Esophagus muscularis mucosa (tissue), 4 donors: Measurements from ENCODE around the gene HBA2. TPM values are rescaled to one million over a fixed set of nuclear protein-coding genes. Genes with fewer than 3 reads are reported as not detected.
A peak's percentile ranks its signal among the peaks of the same experiment; 100 is the strongest.

Experiments
- DNase-seq: peaks from one replicate; pipeline ENCODE4 v3.0.0-alpha.2; 2017; ENCODE audit errors: extremely low spot score
- H3K27ac ChIP-seq, 4 donors: fragments of 200-600 bp; sonication (generic); replicated peaks in 1 of 4; 1 replicate in 3 of 4; 2 replicates in 1 of 4; pipeline ENCODE4 v1.5.1; 2016 to 2019; ENCODE audit warnings: mild to moderate bottlenecking in 1 of 4
- H3K27me3 ChIP-seq, 4 donors: fragments of 200-600 bp; sonication (generic); one replicate each; pipeline versions ENCODE4 v1.5.1 to v1.6.0; 2016 to 2019
- H3K36me3 ChIP-seq, 4 donors: fragments of 200-600 bp; sonication (generic); one replicate each; pipeline ENCODE4 v1.5.1; 2016 to 2019
- H3K4me1 ChIP-seq, 4 donors: fragments of 200-600 bp; sonication (generic); one replicate each; pipeline ENCODE4 v1.5.1; 2016 to 2019
- H3K4me3 ChIP-seq, 4 donors: fragments of 200-600 bp; sonication (generic); 1 replicate in 2 of 4; 2 replicates in 2 of 4; pipeline ENCODE4 v1.5.1; 2016 to 2019; ENCODE audit warnings: mild to moderate bottlenecking in 4 of 4, moderate library complexity in 1 of 4
- H3K9me3 ChIP-seq, 4 donors: fragments of 200-600 bp; sonication (generic); 1 replicate in 3 of 4; 2 replicates in 1 of 4; pipeline ENCODE4 v1.5.1; 2016 to 2019
- EP300 ChIP-seq: sonication (generic); formaldehyde crosslinking; IDR thresholded peaks from one replicate; pipeline ENCODE4 v1.6.1; 2017; ENCODE audit warnings: antibody characterized with exemption
- POLR2A ChIP-seq: fragments of 450-650 bp; IDR thresholded peaks from one replicate; pipeline ENCODE4 v1.6.1; 2017; ENCODE audit warnings: antibody characterized with exemption, moderate library complexity, mild to moderate bottlenecking, low read depth
- POLR2AphosphoS5 ChIP-seq, 2 donors: sonication (generic); formaldehyde crosslinking; IDR thresholded peaks; one replicate each; pipeline ENCODE4 v1.6.1; 2017; ENCODE audit warnings: antibody characterized with exemption in 2 of 2
- WGBS: methylation state at CpG from one replicate; pipeline ENCODE4 v1.1.5; 2018; 5-methylcytosine and 5-hydroxymethylcytosine counted together
- intact Hi-C: fragments of 100-400 bp; cut with DNase I; formaldehyde crosslinking; loops from one replicate; pipeline ENCODE4 v1.15.1; 2023
- total RNA-seq, 4 donors: library from RNA; depleted of rRNA; stranded (reverse); fragments of >200 nt; gene quantifications; one replicate each; pipeline versions ENCODE4 v1.1.0 to v1.2.1, GENCODE V29; 2016
- TF ChIP-seq, protein P1 (sequence below), 3 experiments: fragments of 200-600 bp in 2 of 3; fragments of 450-650 bp in 1 of 3; sonication (generic) in 2 of 3; IDR thresholded peaks; one replicate each; pipeline ENCODE4 v1.5.1; 2017 to 2019; ENCODE audit warnings: antibody characterized with exemption in 3 of 3, mild to moderate bottlenecking in 2 of 3, moderate library complexity in 1 of 3

The HBA2 gene
- total RNA-seq, 4 donors from 2014 or later, result 1.7 to 1,686 (median 156) TPM

DNA sequence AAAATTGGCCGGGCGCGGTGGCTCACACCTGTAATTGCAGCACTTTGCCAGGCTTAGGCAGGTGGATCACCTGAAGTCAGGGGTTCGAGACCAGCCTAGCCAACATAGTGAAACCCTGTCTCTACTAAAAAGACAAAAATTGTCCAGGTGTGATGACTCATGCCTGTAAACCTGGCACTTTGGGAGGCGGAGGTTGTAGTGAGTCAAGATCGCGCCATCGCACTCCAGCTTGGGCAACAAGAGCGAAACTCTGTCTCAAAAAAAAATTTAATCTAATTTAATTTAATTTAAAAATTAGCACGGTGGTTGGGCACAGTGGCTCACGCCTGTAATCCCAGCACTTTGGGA lies 6.0 kb downstream of the HBA2 start:
- Histone ChIP-seq H3K4me3 (no peak overlapping the region), H3K36me3 (no peaks in the 10 kb centered on the region), H3K27me3 (peaks cover 4 to 70% (median 47%) of the 10 kb centered on the region in 4 donors), H3K4me1 (peaks cover 19 to 31% (median 31%) of the 10 kb centered on the region in 4 donors), H3K9me3 (no peaks in the 10 kb centered on the region), H3K27ac (no peak overlapping the region)
- no peak for TF ChIP-seq POLR2AphosphoS5 (IDR thresholded peaks at IDR 0.05)
- TF ChIP-seq, protein P1, sequence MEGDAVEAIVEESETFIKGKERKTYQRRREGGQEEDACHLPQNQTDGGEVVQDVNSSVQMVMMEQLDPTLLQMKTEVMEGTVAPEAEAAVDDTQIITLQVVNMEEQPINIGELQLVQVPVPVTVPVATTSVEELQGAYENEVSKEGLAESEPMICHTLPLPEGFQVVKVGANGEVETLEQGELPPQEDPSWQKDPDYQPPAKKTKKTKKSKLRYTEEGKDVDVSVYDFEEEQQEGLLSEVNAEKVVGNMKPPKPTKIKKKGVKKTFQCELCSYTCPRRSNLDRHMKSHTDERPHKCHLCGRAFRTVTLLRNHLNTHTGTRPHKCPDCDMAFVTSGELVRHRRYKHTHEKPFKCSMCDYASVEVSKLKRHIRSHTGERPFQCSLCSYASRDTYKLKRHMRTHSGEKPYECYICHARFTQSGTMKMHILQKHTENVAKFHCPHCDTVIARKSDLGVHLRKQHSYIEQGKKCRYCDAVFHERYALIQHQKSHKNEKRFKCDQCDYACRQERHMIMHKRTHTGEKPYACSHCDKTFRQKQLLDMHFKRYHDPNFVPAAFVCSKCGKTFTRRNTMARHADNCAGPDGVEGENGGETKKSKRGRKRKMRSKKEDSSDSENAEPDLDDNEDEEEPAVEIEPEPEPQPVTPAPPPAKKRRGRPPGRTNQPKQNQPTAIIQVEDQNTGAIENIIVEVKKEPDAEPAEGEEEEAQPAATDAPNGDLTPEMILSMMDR (IDR thresholded peaks at IDR 0.05), result no peak
- TF ChIP-seq POLR2A, result no peak
- intact Hi-C loops, result no loop called here
- no peak for DNase-seq
- 93% methylated on average over 11 of the region's 11 CpGs for WGBS

DNA sequence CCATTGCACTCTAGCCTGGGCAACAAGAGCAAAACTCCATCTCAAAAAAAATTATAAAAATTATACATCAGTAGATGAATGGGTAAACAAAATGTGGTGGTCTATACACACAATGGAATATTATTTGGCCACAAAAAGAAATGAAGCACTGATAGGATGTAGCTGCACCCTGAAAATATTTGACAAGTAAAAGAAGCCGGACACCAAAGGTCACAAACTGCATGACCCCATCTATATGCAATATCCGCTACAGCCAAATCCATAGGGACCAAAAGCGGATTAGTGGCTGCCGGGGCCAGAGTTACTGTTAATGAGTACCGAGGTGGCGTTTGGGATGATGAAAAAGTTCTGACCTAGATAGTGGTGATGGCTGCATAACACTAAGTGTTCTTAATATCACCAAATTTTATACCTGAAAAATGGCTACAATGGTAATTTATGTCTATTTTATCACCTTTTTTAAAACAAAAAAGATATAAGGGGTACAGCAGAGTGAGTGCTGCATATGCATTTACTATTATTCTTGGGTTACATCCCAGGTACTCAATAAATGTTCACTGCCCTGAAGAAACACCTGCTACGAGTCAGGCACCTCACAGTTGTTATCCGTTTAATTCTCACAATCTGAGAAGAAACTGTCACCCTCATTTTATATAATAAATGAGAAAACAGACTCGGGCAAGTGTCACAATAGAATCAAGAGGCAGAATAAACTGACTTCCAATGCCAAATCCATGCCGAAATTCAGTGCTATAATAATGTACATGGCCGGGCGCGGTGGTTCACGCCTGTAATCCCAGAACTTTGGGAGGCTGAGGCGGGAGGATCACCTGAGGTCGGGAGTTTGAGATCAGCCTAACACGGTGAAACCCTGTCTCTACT lies 6.8 kb downstream of the HBA2 start:
- intact Hi-C loops, result loop anchor here (2.0 kb wide), 1 partner anchor 73 kb away; no protein-coding TSS in a partner anchor
- peaks cover 4 to 63% (median 47%) of the 10 kb centered on the region in 4 donors for H3K27me3 ChIP-seq
- 82% methylated on average over 17 of the region's 17 CpGs for WGBS

DNA sequence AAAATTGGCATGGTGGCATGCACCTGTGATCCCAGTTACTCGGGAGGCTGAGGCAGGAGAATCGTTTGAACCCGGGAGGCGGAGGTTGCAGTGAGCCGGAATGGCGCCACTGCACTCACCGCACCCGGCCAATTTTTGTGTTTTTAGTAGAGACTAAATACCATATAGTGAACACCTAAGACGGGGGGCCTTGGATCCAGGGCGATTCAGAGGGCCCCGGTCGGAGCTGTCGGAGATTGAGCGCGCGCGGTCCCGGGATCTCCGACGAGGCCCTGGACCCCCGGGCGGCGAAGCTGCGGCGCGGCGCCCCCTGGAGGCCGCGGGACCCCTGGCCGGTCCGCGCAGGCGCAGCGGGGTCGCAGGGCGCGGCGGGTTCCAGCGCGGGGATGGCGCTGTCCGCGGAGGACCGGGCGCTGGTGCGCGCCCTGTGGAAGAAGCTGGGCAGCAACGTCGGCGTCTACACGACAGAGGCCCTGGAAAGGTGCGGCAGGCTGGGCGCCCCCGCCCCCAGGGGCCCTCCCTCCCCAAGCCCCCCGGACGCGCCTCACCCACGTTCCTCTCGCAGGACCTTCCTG lies 7.5 kb downstream of the HBA2 start, which contains the start of gene HBQ1:
Gene HBQ1 (plus strand): TSS at position 359 of the 575 bp plus-strand sequence. CDS start 28 bp downstream, at position 387.
- peaks cover 4 to 55% (median 44%) of the 10 kb centered on the region in 4 donors for H3K27me3 ChIP-seq
- DNase-seq, result no peak
- no peaks in the 10 kb centered on the region for H3K36me3 ChIP-seq
- no peak within 1 kb of the TSS for H3K27ac ChIP-seq
- H3K4me3 ChIP-seq, result peak within 1 kb of the TSS; percentile 27 to 50 (median 36)
- H3K9me3 ChIP-seq, result no peaks in the 10 kb centered on the region
- 14% methylated on average over 19 of the region's 59 CpGs for WGBS
- no peak for TF ChIP-seq POLR2A
- TF ChIP-seq, protein P1 (IDR thresholded peaks at IDR 0.05), result peak; percentile 9 to 27 (median 13)
- intact Hi-C loops, result loop anchor here (2.0 kb wide), 1 partner anchor 73 kb away; no protein-coding TSS in a partner anchor
- H3K4me1 ChIP-seq, result peaks cover 19 to 31% (median 31%) of the 10 kb centered on the region in 4 donors

More for the DNA sequence above, 6.8 kb downstream of the HBA2 start:
- peaks cover 19 to 31% (median 31%) of the 10 kb centered on the region in 4 donors for H3K4me1 ChIP-seq
- H3K4me3 ChIP-seq, result no peak overlapping the region
- DNase-seq, result no peak
- no peak for TF ChIP-seq POLR2A
- no peaks in the 10 kb centered on the region for H3K36me3 ChIP-seq
- H3K9me3 ChIP-seq, result no peaks in the 10 kb centered on the region
- no peak overlapping the region for H3K27ac ChIP-seq

DNA sequence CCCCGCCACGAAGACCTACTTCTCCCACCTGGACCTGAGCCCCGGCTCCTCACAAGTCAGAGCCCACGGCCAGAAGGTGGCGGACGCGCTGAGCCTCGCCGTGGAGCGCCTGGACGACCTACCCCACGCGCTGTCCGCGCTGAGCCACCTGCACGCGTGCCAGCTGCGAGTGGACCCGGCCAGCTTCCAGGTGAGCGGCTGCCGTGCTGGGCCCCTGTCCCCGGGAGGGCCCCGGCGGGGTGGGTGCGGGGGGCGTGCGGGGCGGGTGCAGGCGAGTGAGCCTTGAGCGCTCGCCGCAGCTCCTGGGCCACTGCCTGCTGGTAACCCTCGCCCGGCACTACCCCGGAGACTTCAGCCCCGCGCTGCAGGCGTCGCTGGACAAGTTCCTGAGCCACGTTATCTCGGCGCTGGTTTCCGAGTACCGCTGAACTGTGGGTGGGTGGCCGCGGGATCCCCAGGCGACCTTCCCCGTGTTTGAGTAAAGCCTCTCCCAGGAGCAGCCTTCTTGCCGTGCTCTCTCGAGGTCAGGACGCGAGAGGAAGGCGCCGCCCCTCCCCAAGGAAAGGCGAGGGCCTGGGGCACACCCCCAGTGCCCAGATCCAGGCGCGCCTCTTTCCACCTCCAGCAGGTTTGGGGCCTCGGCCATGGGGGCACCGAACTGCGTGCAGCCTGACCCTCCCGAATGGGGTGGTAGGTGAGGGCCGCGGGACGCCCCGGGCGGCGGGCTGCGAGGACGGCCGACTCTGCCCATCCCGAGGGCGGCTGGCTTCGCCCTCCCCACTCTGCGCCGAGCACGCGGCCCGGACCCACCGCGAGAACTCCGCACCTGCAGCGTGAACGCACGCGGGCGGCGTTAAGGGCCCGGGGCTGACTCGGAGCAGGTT lies 8.2 kb downstream of the HBA2 start:
- Histone ChIP-seq H3K4me1 (peaks cover 19 to 30% (median 30%) of the 10 kb centered on the region in 4 donors), H3K27me3 (peaks cover 0 to 48% (median 39%) of the 10 kb centered on the region in 4 donors), H3K9me3 (no peaks in the 10 kb centered on the region), H3K4me3 (peak overlapping the region; percentile 27 to 50 (median 36)), H3K27ac (no peak overlapping the region), H3K36me3 (no peaks in the 10 kb centered on the region)
- TF ChIP-seq EP300 (no peak), POLR2AphosphoS5 (IDR thresholded peaks at IDR 0.05) (peak; percentile 48 to 57)
- no peak for DNase-seq
- 13% methylated on average over 9 of the region's 89 CpGs for WGBS
- intact Hi-C loops, result loop anchor here (2.0 kb wide), 1 partner anchor 74 kb away; no protein-coding TSS in a partner anchor

DNA sequence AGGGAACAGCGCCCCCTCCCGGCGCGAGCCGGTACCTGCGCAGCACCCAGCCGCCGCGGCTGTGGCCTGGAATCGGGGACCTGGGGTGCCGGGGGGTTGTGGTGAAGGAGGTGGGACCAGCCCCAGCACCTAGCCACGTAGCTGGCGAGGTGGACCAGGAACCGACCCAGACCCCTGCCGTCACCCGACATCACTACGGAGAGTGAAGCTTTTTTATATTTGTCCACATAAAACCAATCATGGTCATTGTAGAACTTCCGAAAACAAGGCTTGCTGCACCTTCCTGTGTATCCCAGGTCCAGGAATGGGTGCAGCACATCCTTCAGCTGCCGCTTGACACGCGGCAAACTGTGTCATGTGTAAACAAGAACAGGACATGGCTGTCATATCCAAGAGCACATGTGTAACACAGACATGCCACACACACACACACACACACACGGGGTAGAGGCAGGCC lies 8.9 kb downstream of the HBA2 start:
- intact Hi-C loops, result loop anchor here (2.0 kb wide), 1 partner anchor 75 kb away; no protein-coding TSS in a partner anchor
- DNase-seq, result no peak
- no peaks in the 10 kb centered on the region for H3K36me3 ChIP-seq
- TF ChIP-seq POLR2A (no peak), EP300 (no peak)
- TF ChIP-seq, protein P1 (IDR thresholded peaks at IDR 0.05), result peak; percentile 90 to 100 (median 91)
- H3K27me3 ChIP-seq, result peaks cover 0 to 45% (median 39%) of the 10 kb centered on the region in 4 donors
- H3K9me3 ChIP-seq, result no peaks in the 10 kb centered on the region
- peaks cover 19 to 27% (median 27%) of the 10 kb centered on the region in 4 donors for H3K4me1 ChIP-seq
- H3K4me3 ChIP-seq, result peak overlapping the region; percentile 27 to 50 (median 36)
- H3K27ac ChIP-seq, result no peak overlapping the region
- WGBS, result 26% methylated on average over 13 of the region's 22 CpGs
